Endothelial cell of umbilical vein (primary cell): ENCODE measurements around the gene C16orf90. TPM values are rescaled to one million over a fixed set of nuclear protein-coding genes. Genes with fewer than 3 reads are reported as not detected.

Experiments
- BruUV-seq: library from RNA; stranded (reverse); fragments of 400-500 nt; replicated peaks from 2 replicates; lab custom pipeline; 2021; lab: Mats Ljungman, UMichigan
- CTCF ChIA-PET: fragments of 300-600, 350-600 bp; sonication (Branson Sonifier 250); formaldehyde crosslinking; loops from one replicate; lab custom pipeline; 2021; ENCODE audit warnings: antibody characterized with exemption, inconsistent platforms; lab: Charles Lee
- POLR2A ChIA-PET: fragments of 300-600, 350-600 bp; sonication (Branson Sonifier 250); formaldehyde crosslinking; loops from one replicate; lab custom pipeline; 2021; ENCODE audit warnings: antibody characterized with exemption, inconsistent platforms; lab: Charles Lee
- DNase-seq: peaks from one replicate; pipeline ENCODE4 v3.0.0-alpha.2; 2011; ENCODE audit warnings: low read depth, low spot score
- FAIRE-seq: peaks from 2 replicates; lab custom pipeline; 2011; peaks lifted over from hg19 to GRCh38; lab: Jason Lieb, UNC
- H2AFZ ChIP-seq: 2 replicates; pipeline ENCODE4 v1.6.0; 2012; ENCODE audit warnings: low read depth, low read length, control low read depth, inconsistent platforms
- H3K27ac ChIP-seq: 2 replicates; pipeline ENCODE4 v1.5.1; 2011; ENCODE audit warnings: low read depth, mild to moderate bottlenecking, control low read depth, low read length, moderate library complexity; ENCODE audit not compliant: insufficient read depth
- H3K27me3 ChIP-seq, 2 experiments: 2 replicates each; pipeline versions ENCODE4 v1.6.0 to v1.6.1; 2011; ENCODE audit warnings: low read length in 2 of 2, mixed read lengths in 1 of 2; ENCODE audit not compliant: control insufficient read depth in 2 of 2, insufficient read depth in 2 of 2
- H3K36me3 ChIP-seq, 2 experiments: 2 replicates in 1 of 2; 3 replicates in 1 of 2; pipeline ENCODE4 v1.5.1; 2011; ENCODE audit warnings: low read length in 2 of 2, mild to moderate bottlenecking in 1 of 2, moderate library complexity in 1 of 2; ENCODE audit not compliant: control insufficient read depth in 2 of 2, insufficient read depth in 2 of 2; ENCODE audit errors: extremely low read depth in 1 of 2
- H3K4me1 ChIP-seq: 3 replicates; pipeline ENCODE4 v1.5.1; 2011; ENCODE audit warnings: mild to moderate bottlenecking, low read length; ENCODE audit not compliant: control insufficient read depth, insufficient read depth; ENCODE audit errors: extremely low read depth
- H3K4me2 ChIP-seq: 2 replicates; pipeline ENCODE4 v1.6.1; 2011; ENCODE audit warnings: low read length, control low read depth, mixed read lengths; ENCODE audit not compliant: insufficient read depth
- H3K4me3 ChIP-seq, 3 experiments: fragments of 200-600 bp in 1 of 3; sonication (generic), shearing (Covaris generic) in 1 of 3; replicated peaks in 1 of 3; 2 replicates each; pipeline ENCODE4 v1.5.1; 2011 to 2016; ENCODE audit warnings: control low read depth in 3 of 3, low read length in 3 of 3, mild to moderate bottlenecking in 2 of 3, inconsistent platforms in 1 of 3, low read depth in 1 of 3, moderate library complexity in 1 of 3; ENCODE audit not compliant: insufficient read depth in 1 of 3
- H3K79me2 ChIP-seq: 2 replicates; pipeline ENCODE4 v1.6.0; 2012; ENCODE audit warnings: low read length, inconsistent platforms; ENCODE audit not compliant: control insufficient read depth, insufficient read depth
- H3K9ac ChIP-seq: replicated peaks from 2 replicates; pipeline ENCODE3; 2011; ENCODE audit warnings: low read length, control low read depth; ENCODE audit not compliant: insufficient read depth; ENCODE audit errors: extremely low read depth
- H3K9me1 ChIP-seq: replicated peaks from 3 replicates; pipeline ENCODE4 v1.6.0; 2011; ENCODE audit warnings: mild to moderate bottlenecking, low read length; ENCODE audit not compliant: control insufficient read depth, insufficient read depth; ENCODE audit errors: extremely low read depth
- H3K9me3 ChIP-seq: replicated peaks from 2 replicates; pipeline ENCODE4 v1.5.1; 2012; ENCODE audit warnings: low read length, inconsistent platforms; ENCODE audit not compliant: control insufficient read depth, insufficient read depth
- H4K20me1 ChIP-seq: replicated peaks from 2 replicates; pipeline ENCODE3; 2011; ENCODE audit warnings: mild to moderate bottlenecking, low read length; ENCODE audit not compliant: control insufficient read depth, insufficient read depth; ENCODE audit errors: extremely low read depth
- EZH2 ChIP-seq: IDR thresholded peaks from 2 replicates; pipeline ENCODE4 v1.6.1; 2012; ENCODE audit warnings: borderline replicate concordance, low read depth, mild to moderate bottlenecking, moderate library complexity, low read length, inconsistent platforms; ENCODE audit not compliant: severe bottlenecking
- FOS ChIP-seq: IDR thresholded peaks from 2 replicates; pipeline ENCODE4 v1.6.1; 2011; ENCODE audit warnings: mild to moderate bottlenecking, low read length, moderate library complexity, borderline replicate concordance; ENCODE audit not compliant: insufficient read depth
- GATA2 ChIP-seq: IDR thresholded peaks from 2 replicates; pipeline ENCODE4 v1.7.0; 2011; ENCODE audit warnings: low read depth, mild to moderate bottlenecking, moderate library complexity, mixed read lengths, low read length; ENCODE audit not compliant: insufficient read length, insufficient read depth
- JUN ChIP-seq: IDR thresholded peaks from 2 replicates; pipeline ENCODE4 v1.6.1; 2011; ENCODE audit warnings: borderline replicate concordance, low read depth; ENCODE audit not compliant: insufficient read length, insufficient read depth
- MYC ChIP-seq: IDR thresholded peaks from one replicate; pipeline ENCODE4 v1.6.1; 2011; ENCODE audit warnings: mild to moderate bottlenecking, low read depth, low read length
- POLR2A ChIP-seq: IDR thresholded peaks from 2 replicates; pipeline ENCODE4 v1.6.1; 2012; ENCODE audit warnings: low read depth, mild to moderate bottlenecking, control low read depth, low read length
- POLR2AphosphoS5 ChIP-seq: IDR thresholded peaks from 2 replicates; pipeline ENCODE4 v1.6.1; 2012; ENCODE audit warnings: low read depth, mild to moderate bottlenecking, control low read depth, low read length, moderate library complexity; ENCODE audit not compliant: insufficient read depth
- dilution Hi-C: fragments of 300-500 bp; cut with MboI; formaldehyde crosslinking; loops from one replicate; pipeline ENCODE4 v1.15.0; 2019; ENCODE audit warnings: low sequenced_read_pairs; ENCODE audit not compliant: extremely low pct_ligation_motif_present
- intact Hi-C: fragments of 100-400 bp; cut with micrococcal nuclease; formaldehyde crosslinking; loops from one replicate; pipeline ENCODE4 v1.10.0; 2022
- polyA plus RNA-seq, 4 experiments: library from polyadenylated mRNA; depleted of rRNA in 3 of 4; stranded (reverse) in 3 of 4; unstranded in 1 of 4; fragments of >200 nt; gene quantifications; 2 replicates each; pipeline versions ENCODE4 v1.2.1 to v1.2.3, GENCODE V29; 2011 to 2012; ENCODE audit warnings: missing spikeins in 1 of 4
- total RNA-seq: library from RNA; stranded (reverse); gene quantifications from 2 replicates; pipeline ENCODE4 v1.2.3, GENCODE V29; 2021
- TF ChIP-seq, protein P1 (sequence below): IDR thresholded peaks from 2 replicates; pipeline ENCODE4 v1.6.1; 2011; ENCODE audit not compliant: insufficient read depth, insufficient read length
- TF ChIP-seq, protein P2 (sequence below), 2 donors: IDR thresholded peaks; 1 replicate in 1 of 2; 2 replicates in 1 of 2; pipeline ENCODE4 v1.5.1; 2011; ENCODE audit warnings: low read length in 2 of 2, mild to moderate bottlenecking in 2 of 2, moderate library complexity in 2 of 2, control low read depth in 1 of 2, inconsistent platforms in 1 of 2, low read depth in 1 of 2; ENCODE audit not compliant: insufficient read depth in 1 of 2; ENCODE audit errors: extremely low read depth in 1 of 2

The C16orf90 gene
- total and polyA plus RNA-seq, 2 donors (not counting 3 experiments of a cell fraction or from before 2014, with no cell fraction given), result not detected

DNA sequence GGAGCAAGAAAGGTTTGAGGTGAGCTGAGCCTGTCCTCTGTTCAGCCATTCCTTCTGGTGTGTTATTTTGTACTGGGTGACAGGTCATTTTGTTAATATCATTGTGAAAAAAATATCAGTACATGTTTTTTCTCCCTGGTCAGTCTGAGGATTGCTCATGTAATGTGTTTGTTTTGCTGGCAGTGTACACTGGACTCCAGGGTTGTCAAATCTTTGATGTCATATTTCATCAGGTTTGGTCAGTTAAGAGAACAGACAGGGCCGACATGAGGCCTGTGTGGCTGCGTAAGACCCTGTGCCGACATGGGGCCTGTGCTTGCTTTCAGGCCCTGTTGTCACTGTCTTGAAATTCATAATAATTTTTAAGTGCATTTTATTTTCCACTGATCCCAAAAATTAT lies 28.0 kb upstream of the C16orf90 start:
- Histone ChIP-seq H3K36me3 (peaks cover 0 to 17% of the 10 kb centered on the region in 2 experiments), H3K9me1 (no peaks in the 10 kb centered on the region), H3K4me2 (no peak overlapping the region), H4K20me1 (no peaks in the 10 kb centered on the region), H3K4me1 (no peaks in the 10 kb centered on the region), H3K79me2 (no peaks in the 10 kb centered on the region), H3K9ac (no peak overlapping the region), H3K27ac (no peak overlapping the region), H3K27me3 (no peaks in the 10 kb centered on the region), H3K4me3 (no peak overlapping the region), H3K9me3 (no peaks in the 10 kb centered on the region), H2AFZ (no peak overlapping the region)
- no peak for DNase-seq
- intact Hi-C loops (no loop called here), dilution Hi-C loops (no loop called here)
- BruUV-seq, result no TSS peak
- FAIRE-seq, result no peak
- CTCF ChIA-PET, result interaction anchor here (0.7 to 1.2 kb wide), 3 partner anchors 22 to 138 kb away, joined by 3 to 4 read pairs (median 3); partner anchors contain the start of gene CLUAP1
- TF ChIP-seq MYC (no peak), POLR2AphosphoS5 (no peak), GATA2 (no peak), EZH2 (no peak), POLR2A (no peak), JUN (no peak), FOS (no peak)
- TF ChIP-seq, protein P1, sequence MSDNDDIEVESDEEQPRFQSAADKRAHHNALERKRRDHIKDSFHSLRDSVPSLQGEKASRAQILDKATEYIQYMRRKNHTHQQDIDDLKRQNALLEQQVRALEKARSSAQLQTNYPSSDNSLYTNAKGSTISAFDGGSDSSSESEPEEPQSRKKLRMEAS, result no peak
- TF ChIP-seq, protein P2, sequence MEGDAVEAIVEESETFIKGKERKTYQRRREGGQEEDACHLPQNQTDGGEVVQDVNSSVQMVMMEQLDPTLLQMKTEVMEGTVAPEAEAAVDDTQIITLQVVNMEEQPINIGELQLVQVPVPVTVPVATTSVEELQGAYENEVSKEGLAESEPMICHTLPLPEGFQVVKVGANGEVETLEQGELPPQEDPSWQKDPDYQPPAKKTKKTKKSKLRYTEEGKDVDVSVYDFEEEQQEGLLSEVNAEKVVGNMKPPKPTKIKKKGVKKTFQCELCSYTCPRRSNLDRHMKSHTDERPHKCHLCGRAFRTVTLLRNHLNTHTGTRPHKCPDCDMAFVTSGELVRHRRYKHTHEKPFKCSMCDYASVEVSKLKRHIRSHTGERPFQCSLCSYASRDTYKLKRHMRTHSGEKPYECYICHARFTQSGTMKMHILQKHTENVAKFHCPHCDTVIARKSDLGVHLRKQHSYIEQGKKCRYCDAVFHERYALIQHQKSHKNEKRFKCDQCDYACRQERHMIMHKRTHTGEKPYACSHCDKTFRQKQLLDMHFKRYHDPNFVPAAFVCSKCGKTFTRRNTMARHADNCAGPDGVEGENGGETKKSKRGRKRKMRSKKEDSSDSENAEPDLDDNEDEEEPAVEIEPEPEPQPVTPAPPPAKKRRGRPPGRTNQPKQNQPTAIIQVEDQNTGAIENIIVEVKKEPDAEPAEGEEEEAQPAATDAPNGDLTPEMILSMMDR (IDR thresholded peaks at IDR 0.05; ENCODE audit: extremely low read depth in 1 of 2, insufficient read depth in 1 of 2, low read depth in 1 of 2, low read length in 2 of 2), result no peak
- POLR2A ChIA-PET, result no interaction called here
